Stimulated activated CD4-positive, alpha-beta T cell treated with anti-CD3 and anti-CD28 coated beads, Interleukin-4, amount 100 ng/mL, for 4 hours (primary cell): ENCODE results near the gene RASA3.
"Not testable (repeated sequence)": the region's sequence is repeated elsewhere in the genome, so short reads cannot be mapped to it uniquely, and the experiment has no call there.

ENCODE experiments used
- DNase-seq, 2 experiments: peaks; one replicate each; pipeline ENCODE4 v3.0.0-alpha.2; 2020

Gene RASA3

GRCh38 chr13:114110091-114110829, 22.2 kb downstream of the RASA3 start:
- peak; percentile 52 to 66 for DNase-seq

DNA sequence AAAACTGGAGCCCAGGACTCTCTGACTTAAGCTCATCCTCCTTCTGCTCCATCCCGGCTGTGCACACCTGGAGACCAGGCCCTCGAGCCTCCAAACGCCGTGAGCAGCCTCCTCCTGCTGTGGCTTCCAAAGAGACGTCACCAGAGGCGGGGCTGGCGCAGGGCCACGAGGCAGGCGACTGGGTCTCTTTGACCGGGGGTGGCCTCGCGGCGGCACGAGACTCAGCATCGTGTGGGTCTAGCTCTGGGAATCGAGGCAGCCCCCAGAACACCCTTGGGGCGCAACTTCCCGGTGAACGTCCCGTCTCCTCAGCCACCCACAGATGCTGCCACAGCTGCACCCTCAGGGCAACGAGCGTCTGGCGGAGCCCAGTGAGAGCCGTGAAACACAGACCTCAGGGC, 22.8 kb downstream of the RASA3 start:
- peak in 1 of 2 experiments; percentile 50 for DNase-seq

DNA sequence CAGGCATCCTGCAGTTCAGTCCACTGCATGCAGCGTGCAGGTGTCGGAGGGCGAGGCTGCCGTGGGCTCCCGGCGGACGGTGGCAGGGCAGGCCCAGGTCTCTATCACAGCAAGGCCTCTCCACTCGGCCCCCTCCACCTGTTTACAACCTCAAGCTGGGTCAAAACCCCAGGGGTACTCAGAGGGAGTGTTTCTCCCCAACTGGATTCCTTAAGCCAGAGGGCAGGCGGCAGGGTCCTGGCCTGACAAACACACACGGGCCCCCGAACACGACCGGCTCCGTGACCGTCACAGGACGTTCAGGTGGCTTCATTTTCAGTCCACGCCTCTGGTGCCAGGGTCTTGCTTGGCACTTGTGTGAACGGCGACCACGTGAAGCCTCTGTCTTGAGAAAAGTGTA, 23.5 kb downstream of the RASA3 start:
- DNase-seq, result no peak

DNA sequence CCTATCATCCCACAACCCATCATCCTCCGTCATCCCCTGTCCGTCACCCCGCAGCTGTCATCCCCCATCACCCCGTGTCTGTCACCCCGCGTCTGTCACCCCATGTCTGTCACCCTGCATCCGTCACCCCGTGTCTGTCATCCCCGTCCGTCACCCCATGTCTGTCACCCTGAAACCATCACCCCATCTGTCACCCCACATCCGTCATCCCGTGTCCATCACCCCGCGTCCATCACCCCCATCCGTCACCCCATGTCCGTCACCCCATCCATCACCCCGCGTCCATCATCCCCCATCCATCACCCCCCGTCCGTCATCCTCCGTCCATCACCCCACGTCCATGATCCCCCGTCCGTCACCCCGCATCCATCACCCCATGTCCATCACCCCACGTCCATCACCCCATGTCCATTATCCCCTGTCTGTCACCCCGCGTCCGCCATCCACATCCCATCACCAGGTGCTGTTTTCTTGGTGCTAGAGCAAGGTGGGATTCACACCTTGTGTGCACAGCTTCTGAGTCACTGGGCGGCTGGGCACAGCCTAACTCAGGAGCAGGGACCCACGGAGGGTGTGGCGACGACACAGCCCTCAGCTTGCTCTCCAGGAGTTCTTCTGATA, 24.2 kb downstream of the RASA3 start:
- no peak for DNase-seq

- DNase-seq, result no peak
Observed at GRCh38 chr13:114107686-114108081, 24.7 kb downstream of the RASA3 start.

- no peak for DNase-seq
Observed at GRCh38 chr13:114106991-114107685, 25.3 kb downstream of the RASA3 start.

DNA sequence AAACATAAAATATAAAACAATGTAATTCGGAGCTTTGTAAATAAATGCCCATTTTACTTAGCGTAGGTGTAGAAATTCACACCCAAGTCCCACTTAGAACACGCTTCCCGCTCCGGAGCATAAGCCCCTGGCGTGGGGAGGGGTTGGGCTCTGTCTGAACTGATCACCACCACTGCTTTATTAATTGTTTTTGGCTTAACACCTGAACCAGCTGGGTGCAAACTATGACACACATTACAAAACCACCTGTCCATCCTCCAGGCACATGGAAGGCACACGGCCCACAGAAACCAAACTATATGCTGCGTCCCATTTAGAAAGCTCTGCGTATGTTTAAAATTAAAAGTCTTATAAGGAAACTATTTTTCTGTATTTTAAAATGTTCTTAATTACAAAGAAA, 25.9 kb downstream of the RASA3 start:
- no peak for DNase-seq

DNA sequence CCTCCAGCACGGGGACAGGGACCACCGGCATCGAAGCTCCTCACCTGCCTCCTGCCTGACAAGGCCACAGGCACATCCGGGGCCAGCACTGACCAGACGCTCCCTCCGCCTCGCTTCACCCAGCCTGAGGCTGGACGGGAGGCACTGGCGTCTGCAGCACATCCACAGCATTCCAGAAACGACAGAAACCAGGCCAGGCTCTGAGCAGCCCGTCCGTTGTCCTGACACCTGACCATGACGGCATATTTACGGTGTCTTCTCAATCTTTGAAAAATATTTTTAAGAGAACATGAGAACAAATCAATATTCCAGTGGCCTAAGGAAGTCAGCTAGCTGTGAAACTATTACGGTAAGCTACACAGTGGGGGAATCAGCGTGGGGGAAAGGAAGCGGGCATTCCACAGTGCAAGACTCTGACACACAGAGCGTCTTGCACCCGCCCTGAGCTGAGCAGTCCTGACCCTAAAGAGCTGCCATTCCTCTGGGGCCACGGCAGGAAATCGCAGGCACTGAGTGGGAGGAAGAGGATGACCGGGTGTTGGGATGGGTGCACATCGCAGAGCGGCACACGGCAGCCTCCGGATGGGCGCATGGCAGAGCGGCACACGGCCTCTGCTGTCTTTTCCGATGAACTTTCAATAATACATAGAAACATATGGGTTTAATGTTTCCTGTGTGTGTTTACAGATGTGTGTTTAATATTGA, 26.8 kb downstream of the RASA3 start:
- DNase-seq, result no peak

- no peak for DNase-seq
Observed at GRCh38 chr13:114104655-114105520, 27.5 kb downstream of the RASA3 start.

DNA sequence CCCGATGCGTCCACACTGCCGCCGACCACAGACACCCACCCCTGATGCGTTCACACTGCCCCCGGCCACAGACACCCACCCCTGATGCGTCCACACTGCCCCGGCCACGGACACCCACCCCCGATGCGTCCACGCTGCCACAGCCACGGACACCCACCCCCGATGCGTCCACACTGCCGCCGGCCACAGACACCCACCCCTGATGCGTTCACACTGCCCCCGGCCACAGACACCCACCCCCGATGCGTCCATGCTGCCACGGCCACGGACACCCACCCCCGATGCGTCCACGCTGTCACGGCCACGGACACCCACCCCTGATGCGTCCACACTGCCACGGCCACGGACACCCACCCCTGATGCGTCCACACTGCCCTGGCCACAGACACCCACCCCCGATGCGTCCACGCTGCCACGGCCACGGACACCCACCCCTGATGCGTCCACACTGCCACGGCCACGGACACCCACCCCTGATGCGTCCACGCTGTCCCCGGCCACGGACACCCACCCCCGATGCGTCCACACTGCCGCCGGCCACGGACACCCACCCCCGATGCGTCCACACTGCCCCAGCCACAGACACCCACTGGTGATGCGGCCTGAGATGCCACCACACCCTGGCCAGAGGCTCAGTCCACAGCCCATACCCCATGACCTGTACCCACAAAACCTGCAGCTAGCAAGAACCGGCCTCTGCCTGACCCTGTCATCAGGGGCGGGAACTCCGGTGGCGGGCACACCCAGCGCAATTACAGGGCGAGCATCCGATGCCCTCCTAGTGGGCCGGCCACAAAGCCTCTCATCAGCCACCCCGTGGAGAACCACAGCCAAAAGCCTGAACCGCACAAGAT, 28.4 kb downstream of the RASA3 start:
- DNase-seq, result no peak

DNA sequence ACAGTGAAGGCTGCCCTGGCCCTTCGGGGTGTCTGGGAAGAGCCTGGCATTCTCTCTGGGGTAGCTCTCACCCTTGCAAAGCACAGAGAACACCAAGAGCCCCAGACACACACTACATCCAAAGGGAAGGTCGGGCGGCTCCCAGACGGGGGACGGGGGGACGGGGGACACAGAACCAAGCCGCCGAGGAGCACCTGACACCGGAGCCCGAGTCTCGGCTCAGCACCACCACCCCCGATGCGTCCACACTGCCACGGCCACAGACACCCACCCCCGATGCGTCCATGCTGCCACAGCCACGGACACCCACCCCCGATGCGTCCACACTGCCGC, 29.2 kb downstream of the RASA3 start:
- not testable (repeated sequence) for DNase-seq

DNA sequence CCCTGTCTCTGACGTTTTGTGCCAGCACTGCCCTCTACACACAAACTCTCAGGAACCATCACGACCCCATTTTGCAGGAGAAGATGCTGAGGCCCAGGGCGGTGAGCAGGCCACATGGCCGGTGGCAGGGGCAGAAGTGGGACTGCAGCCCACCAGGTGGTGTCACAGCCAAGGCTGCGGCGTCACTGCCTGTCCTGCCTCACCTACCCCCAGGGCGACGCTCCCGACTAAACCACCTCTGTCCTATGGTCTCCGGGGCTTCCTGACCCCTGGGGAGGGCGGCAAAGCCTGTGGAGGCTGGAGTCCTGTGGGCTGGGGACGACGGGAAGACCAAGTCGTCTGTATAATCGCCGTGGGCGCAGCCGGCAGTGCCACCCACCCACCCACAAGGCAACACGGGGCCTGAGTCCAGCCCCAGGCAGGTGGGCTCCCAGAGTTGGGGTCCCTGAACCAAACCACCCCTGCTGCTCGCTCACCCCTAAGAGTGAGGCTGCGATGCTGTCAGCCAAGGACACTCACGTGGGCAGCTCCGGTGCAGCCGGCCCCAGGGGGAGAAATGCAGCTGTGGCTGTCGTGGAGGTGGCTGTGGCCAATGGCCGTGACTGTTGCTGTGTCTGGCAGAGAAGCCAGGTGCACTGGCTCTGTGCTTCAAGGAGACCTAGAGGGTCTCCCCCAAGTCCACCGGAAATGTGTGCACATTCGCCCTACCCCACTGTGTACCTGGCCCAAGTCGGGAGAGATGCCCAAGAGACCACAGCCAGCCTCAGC, 29.7 kb downstream of the RASA3 start:
- no peak for DNase-seq

GRCh38 chr13:114102131-114102520, 30.3 kb downstream of the RASA3 start:
- DNase-seq, result no peak

DNA sequence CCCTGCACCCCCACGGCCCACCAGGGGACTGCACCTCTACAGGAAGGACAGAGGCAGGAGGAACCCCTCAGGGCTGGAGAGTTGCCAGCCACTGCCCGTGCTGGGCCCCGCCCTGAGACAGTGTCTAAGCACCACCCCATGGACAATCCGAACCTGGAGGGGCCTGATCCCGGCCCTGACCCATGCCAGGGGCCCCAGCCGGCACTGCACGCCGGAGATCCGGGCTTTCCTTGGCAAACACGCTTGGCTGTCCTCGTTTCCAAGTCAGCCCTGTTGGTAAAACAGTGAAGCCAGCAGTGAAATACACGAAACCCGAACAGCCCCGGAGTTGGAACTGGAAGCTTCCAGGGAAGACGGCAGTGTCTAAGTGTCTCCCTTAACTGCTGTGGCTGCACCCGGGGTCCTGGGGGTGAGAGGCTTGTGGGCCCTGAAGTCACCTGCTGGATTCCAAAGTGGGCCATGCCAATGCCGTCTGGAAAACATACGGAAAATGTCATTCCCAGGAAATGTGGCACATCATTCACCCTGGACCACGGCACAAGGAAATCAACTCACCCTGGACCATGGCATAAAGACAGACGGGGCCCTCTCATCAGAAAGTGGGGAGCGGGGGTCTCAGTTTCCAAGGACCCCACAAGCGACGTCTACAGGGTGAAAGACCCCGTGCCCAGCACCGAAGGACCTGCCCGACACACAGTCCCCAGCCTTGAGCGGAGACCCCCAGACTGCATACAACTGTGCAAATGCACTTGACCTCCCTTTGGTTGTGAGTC, 30.9 kb downstream of the RASA3 start:
- DNase-seq, result no peak

GRCh38 chr13:114100446-114101357, 31.7 kb downstream of the RASA3 start:
- DNase-seq, result no peak

GRCh38 chr13:114099918-114100445, 32.4 kb downstream of the RASA3 start:
- DNase-seq, result no peak

GRCh38 chr13:114099191-114099590, 33.2 kb downstream of the RASA3 start:
- no peak for DNase-seq

GRCh38 chr13:114098689-114099056, 33.8 kb downstream of the RASA3 start:
- not testable (repeated sequence) for DNase-seq
